ENCODE measurements around the gene ATG4B.

The ATG4B gene

DNA sequence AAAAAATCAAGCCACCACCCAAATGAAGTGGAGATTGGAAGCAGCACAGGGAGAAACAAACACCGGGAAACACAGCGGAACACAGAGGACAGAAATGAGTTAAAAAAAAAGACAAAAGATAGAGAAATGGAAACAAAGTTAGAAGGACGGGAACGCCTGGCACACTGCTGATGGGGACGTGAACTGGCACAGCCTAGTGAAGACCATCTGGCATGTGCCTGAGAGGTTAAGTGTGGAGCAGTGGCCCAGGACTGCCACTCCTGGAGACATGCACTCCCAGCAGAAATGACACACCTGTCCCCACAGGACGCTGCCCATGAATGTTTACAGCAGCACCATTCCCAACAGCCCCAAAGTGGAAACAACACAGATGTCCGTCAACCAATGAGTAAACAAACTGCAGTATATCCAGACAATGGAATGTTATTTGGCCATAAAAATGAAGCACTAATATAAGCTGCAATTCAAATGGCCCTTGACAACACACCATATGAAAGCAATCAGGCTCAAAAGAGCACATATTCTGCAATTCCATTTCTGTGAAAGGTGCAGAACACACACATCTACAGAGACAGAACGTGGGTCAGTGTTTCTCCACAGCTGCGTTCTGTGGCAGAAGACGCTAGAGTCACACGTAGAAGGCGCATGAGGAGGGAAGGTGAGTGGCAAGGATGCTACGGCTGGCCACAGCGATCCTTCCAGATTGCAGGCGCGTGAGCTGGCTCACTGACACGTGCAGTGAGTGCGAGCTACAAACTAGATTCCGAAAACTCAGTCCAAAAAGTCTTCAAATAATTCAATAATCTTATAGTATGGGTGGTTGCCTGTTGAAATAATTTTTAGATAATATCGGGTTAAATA, 25.1 kb upstream of the ATG4B start:
- DNase-seq (ENCODE audit: low read depth in 2 of 3, low spot score in 1 of 3): no peak

DNA sequence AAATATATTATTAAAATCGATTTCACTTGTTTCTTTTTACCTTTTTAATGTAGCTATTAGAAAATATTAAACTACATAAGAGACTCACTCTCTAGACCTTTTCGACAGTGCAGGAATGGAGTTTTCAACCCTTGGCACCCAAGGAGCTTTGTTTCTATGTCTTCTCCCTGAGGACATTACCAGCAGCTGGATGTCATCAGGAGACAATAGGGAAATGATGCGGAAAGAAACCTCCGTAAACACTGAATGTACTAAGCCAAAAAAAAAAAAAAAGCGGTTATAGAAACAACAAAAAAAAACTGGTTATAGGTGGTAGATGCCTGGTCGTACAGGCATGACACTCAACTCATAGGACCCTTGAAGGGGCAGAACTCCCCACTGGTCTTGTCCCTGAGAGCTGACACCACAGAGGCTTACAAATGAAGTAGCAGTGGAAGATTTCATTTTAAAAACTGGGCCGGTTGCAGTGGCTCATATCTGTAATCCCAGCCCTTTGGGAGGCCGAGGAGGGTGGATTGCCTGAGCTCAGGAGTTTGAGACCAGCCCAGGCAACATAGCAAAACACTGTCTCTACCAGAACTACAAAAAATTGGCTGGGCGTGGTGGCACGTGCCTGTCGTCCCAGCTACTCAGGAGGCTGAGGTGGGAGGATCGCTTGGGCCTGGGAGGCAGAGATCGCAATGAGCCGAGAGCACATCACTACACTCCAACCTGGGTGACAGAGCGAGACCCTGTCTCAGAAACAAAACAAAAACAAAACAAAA, 24.3 kb upstream of the ATG4B start:
- no peak for DNase-seq (ENCODE audit: low read depth in 2 of 3, low spot score in 1 of 3)

DNA sequence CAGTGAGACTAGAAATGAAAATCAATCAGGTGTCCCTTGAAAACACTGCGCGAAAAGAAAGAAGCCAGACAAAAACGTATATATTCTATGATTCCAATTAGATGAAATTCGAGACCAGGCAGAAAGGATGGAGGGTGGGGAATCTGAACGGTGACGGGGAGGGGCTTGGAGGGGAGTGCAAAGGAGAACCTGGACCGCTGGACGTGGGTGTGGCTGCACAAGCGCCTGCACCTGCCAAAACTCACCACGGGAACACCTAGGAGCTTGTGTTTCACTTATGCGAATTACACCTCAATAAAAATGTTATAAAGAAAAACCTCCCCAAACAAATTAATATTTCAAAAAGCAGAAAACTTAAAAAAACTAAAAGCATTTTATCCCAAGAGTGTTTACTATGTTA, 22.5 kb upstream of the ATG4B start:
- no peak for DNase-seq (ENCODE audit: low read depth in 2 of 3, low spot score in 1 of 3)

DNA sequence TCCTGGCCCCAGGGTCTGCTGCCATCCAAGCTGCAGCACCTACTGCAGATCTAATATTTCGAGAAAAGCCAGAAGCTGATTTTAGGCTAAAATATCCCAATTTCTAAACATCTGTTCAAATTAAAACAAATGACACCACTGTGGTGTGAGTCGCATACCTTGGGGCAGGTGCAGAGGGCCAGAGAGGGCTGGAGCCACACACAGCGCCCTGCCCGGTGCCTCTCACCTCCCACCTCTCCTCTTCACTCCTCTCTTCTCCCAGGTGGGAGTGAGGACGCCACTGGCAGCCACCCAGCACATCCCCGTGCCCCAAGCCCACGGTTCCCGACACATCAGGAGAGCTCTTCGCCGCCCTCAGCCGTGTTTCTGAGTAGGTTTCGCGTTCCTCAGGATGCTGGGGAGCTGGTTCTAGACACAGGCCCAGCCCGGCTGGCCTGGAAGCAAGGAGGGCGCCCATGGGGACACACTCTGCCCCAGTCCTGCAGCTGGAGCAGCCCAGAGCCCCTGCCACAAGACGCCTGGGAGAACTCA, 21.9 kb upstream of the ATG4B start:
- DNase-seq (ENCODE audit: low read depth in 2 of 3, low spot score in 1 of 3): no peak

DNA sequence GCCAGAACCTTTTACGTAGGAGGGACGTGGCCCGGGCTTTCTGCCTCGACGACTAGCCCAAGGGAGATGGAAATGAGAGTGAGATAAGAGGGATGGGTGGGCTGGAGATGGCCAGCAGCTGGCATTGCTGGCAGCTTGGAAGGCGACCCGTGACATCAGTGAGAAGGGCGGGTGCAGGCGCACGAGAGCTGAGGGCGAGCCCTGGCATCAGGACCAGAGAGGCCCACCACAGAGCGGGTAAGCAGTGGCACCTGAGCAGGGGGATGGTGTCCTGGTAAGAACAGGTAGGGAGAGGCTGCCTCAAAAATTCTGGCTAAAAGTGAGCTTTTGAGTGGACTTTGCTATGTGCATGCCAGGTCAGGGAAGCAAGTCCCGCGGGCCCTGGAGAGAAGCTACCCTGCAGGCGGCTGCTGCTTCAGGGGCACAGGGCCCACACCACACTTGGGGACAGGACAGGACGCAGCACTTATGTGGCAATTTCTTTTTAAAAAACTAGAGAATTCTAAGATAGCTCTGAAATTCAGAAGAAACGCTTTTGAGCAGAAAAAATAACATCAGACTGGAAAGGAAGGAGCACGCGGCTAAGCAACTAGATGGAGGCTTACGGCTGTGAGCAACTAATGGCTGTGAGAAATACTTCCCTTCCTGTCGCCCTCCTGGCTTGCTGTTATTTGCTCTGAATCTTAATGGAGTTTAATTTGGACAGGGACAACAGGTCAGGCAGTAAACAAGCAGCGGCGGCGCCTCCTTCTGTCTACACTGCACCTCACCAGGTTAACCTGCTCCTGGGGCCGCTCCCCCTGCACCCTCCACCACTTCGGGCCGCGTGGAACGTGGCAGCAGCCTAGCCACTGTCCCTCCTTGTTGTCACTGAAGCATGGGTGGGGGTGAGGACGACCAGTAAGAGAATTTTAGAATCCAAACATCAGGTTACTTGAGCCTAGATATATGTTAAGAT, 21.0 kb upstream of the ATG4B start:
- no peak for DNase-seq (ENCODE audit: low read depth in 2 of 3, low spot score in 1 of 3)

DNA sequence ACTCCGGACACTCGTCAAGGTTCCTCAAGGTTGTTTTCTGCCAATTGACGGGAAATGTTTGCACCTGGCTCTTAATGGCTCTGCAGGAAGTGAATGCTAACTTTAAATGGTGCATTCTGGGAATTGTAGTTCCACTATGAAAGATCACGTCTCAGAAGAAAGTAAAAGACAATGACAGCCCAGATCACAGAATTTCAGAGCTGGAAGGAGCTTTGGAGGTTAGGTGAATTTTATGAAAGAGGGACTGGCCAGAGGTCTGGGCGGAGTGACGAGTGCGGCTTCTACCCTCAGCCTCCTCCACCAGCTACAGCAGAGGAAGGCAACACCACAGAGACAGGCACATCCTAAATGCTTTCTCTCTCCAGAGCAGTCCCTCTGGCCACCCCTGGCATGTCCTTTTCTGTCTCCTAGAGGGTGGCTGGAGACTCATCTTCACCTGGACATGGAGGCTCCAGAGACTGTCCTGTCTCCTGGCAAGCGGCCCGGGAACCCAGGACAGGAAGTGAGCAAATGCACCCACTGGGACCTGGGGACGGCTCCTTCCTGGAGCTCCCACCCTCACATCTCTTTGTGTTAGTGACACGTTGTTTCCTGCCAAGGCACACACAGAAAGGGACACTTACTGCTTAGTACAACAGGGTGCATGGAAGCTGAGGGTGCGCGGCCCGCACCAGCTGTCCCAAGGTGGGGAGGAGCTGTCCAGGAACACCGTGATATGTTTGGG, 19.9 kb upstream of the ATG4B start:
- DNase-seq (ENCODE audit: low read depth in 2 of 3, low spot score in 1 of 3): no peak

DNA sequence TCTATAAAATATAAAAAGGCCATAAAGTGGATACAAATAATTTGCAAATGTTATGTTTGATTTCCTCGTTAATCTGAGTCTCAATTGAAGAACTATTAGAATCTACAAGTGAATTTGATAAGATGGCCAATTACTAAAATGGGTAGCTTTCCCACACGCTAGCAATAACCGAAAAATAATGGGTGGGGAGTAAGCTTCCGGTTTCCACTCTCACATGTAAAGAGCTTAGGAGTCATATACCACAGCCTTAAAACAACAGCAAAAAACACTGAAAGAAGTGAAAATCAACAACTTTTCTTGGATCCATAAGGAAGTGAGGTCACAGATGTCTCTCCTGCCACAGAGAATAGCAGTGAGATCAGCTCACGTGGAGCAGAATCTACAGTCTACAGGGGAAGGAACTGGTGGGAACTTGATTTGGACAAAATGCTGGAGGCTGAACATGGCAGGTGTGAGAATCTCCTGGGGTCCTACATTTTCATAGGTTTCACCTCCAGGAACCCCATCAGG, 19.1 kb upstream of the ATG4B start:
- DNase-seq (ENCODE audit: low read depth in 2 of 3, low spot score in 1 of 3): no peak

DNA sequence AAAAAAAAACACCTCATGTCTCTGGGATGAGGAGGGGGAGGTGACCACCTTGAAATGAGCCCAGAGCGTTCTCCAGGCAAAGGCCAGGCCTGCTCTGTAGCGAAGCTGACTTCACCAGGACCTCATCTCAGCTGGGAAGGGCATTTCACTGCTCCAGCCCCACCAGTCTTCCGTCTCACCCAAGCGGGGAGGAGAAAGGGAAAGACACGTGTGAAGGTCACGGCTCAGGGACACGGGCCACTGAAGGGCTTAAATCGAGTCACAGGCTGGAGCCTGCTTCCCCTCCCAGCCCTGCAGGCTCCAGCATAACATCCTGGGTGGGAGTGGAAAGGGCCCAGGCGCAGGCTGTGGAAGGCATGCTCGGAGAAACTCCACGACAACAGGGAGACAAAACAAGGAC, 18.7 kb upstream of the ATG4B start:
- DNase-seq (ENCODE audit: low read depth in 2 of 3, low spot score in 1 of 3): no peak

DNA sequence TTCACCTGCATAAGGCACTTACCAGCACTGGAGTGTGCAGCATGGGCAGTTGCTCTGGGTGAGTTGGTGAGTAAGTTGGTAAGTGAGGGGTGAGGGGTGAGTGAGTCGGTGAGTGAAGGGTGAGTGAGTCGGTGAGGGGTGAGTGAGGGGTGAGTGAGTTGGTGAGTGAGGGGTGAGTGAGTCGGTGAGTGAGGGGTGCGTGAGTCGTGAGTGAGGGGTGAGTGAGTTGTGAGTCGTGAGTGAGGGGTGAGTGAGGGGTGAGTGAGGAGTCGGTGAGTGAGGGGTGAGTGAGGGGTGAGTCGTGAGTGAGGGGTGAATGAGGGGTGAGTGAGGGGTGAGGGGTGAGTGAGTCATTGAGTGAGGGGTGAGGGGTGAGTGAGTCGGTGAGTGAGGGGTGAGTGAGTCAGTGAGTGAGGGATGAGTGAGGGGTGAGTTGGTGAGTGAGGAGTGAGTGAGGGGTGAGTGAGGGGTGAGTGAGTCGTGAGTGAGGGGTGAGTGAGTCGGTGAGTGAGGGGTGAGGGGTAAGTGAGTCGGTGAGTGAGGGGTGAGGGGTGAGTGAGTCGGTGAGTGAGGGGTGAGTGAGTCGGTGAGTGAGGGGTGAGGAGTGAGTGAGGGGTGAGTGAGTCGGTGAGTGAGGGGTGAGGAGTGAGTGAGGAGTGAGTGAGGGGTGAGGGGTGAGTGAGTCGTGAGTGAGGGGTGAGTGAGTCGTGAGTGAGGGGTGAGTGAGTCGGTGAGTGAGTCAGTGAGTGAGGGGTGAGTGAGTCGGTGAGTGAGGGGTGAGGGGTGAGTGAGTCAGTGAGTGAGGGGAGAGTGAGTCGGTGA, 17.7 kb upstream of the ATG4B start:
- DNase-seq (ENCODE audit: low read depth in 2 of 3, low spot score in 1 of 3): peak in 1 of 3 donors; percentile 30

DNA sequence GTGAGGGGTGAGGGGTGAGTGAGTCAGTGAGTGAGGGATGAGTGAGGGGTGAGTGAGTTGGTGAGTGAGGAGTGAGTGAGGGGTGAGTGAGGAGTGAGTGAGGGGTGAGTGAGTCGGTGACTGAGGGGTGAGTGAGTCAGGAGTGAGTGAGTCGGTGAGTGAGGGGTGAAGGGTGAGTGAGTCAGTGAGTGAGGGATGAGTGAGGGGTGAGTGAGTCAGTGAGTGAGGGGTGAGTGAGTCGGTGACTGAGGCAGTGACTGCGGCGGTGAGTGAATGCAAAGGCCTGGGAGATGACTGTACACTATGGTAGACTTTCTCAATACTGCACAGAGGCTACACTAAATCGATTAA, 17.1 kb upstream of the ATG4B start:
- DNase-seq (ENCODE audit: low read depth in 2 of 3, low spot score in 1 of 3): peak; percentile 54 to 81 (median 63)

DNA sequence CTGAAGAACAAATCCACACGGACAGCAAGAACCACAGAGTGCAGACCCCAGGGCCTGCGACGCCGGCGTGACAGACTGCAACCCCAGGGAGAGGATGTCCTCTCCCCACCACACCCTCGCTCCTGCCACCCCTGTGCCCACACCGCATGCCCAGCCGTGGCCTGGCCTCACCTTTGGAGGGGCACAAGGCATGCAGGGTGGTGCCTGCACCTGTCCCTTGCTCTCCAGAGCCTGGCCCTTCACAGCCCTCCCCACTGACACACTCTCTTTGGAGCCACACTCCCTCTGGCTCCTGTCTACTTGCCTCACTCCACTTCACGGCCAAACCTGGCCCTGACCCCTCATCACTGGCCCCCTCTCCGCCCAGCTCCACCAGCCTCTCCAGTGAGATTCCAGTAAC, 9.8 kb upstream of the ATG4B start:
- no peak for DNase-seq (ENCODE audit: low read depth in 2 of 3, low spot score in 1 of 3)

DNA sequence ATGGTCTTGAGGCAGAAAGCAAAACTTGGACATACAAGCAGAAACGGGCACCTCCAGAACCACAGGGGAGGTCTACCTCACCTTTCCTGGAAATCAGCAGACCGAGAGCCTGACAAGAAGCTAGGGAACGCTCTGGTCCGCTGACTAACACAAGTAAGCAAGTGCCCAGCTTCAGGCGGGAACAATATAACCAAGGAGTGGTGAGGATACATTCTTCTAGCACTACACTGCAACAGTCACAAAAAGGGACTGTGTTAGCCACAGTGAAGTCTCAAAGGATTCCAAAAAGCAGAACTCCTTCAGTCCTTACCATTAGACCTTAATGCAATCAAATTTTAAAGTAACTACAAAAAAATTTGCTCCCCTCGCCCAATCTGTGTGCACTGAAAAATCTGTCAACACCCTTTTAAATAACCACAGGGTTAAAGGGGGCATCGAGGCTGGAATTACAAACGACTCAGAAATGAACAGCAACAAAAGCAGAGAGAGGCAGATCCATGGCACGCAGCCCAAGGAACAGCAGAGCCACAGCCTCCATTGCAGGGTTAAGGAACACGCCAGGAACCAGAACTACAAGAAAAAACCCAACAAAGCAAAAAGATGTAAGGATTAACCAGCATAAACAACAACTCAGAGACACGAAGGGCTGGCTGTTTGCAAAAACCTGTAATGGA, 7.6 kb upstream of the ATG4B start:
- DNase-seq (ENCODE audit: low read depth in 2 of 3, low spot score in 1 of 3): no peak

DNA sequence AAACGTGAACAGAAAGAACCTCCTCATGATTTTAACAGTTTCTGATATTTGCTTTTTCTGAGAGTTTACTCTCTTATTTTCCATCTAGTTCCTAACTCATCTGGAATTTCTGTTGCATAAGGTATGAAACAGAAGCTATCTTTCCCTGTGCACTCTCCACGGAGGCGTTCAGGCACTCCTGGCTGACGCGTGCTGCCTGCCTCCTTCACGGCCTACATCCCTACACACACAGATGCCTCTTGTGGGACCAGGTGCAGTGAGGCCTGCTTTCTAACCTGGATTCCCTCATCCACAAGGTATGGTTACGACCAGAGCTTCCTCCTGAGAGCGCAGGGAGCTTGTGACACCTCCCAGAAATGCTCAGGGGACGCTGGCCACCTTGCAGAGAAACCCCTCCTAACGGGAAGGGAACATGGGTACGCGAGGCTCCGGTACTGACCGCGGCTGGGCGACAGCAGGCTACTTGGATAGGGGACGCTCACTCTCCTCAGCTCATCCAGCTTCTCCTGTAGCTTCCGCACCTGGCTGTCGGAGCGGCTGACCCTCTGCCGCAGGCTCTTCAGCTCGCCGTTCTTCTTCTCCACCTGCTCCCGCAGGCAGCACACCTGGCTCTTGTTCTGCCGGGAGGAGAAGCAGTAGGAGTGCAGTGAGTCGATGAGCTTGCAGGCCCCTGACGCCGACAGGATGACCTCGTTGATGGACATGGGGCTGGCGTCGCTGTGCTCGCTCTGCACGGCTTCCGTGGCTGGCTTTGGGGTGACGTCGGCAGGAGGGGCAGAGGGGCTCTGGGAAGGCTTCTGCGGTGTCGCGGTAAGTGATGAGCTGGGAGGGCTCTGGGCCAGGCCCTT, 4.8 kb upstream of the ATG4B start:
- no peak for DNase-seq (ENCODE audit: low read depth in 2 of 3, low spot score in 1 of 3)

DNA sequence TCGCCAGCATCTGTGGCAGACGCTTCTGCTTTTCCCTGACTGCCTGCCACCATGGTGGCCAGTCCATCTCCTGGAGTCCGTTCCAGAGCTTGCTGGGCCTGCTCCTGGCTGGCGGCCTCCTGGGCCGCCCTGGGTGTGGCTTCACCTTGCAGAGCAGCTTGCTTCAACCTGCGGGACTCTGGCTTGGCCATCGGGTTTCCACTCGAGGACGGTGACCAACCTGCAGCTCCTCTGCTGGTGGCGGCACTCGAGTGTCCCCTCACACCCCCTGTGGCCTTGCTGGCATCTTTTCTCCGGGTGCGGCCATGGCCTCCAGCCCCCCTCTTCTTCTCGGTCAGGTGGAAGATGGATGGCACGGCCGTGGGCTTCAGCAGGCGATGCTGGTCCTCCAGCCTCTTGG, 3.9 kb upstream of the ATG4B start:
- no peak for DNase-seq (ENCODE audit: low read depth in 2 of 3, low spot score in 1 of 3)

DNA sequence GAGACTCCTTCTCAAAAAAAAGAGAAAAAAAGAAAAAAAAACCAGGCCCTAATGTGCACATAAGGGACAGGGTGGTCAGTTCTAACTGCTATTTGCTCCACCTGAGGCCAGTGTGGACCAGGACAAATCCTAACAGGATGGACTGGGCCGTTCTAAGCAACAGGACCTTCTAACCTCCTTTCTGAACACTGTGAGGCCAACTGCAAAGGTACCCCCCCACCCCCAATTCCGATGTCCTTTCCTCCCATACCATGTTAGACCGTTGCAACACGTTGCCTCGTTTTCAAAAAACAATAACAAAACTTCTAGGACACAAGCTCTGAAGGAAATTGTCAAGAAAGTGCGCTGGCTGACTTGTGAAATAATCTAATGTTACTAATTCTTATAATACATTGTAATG, 1.7 kb upstream of the ATG4B start:
- no peak for DNase-seq (ENCODE audit: low read depth in 2 of 3, low spot score in 1 of 3)

DNA sequence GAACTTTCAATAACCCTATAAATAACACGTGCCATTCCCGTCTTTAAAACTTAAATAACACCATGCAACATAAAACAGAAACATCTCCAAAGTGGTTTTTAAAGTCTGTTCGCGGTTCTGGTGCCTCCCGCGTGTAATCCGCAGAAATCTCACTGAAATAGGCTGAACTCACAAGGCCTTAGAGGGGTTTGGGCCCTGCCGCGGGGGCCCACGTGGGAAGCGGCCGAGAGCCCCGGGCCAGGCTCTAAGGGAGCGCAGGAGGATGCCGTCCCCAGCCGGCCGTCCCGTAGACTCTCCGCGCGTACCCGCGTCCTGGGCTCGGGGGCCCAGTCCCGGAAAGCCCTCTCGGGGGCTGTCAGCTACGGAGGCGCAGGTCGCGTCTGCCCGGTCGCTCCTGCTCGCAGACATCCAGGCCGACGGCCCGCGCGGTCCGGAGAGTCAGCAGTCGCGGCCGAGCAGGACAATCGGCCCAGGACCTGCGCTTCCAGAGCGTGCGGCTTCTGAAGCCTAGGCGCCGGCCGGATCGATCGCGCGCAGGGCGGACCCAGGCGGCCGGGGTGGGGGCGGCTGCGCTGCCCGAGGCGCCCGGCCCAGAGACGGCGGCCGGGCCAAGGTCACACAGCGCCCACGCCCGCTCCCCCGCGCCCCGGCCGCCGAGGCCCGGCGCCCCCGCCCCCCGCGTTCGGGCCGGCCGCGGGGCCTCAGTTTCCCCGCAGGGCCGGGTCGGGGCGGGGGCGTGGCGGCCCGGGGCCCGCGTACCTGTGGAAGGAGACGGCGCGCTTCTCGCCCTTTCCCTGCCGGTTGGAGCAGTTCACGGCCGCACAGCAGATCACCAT, 1.1 kb upstream of the ATG4B start:
- peak in 1 of 3 donors; percentile 26 for DNase-seq (ENCODE audit: low read depth in 2 of 3, low spot score in 1 of 3)

Measured in stimulated activated CD4-positive, alpha-beta T cell treated with anti-CD3 and anti-CD28 coated beads, Interleukin-12 subunit alpha, Interleukin-12 subunit beta, amount 100 ng/mL, for 48 hours (primary cell).